IPS DF 19.7 (cell line): Measurements from ENCODE around the gene RAD54L.
"Not testable (repeated sequence)": the region's sequence is repeated elsewhere in the genome, so short reads cannot be mapped to it uniquely, and the experiment has no call there.

Source experiments
- DNase-seq: peaks from one replicate; pipeline ENCODE4 v3.0.0-alpha.2; 2013; ENCODE audit warnings: low read depth, low spot score

Gene RAD54L

DNA sequence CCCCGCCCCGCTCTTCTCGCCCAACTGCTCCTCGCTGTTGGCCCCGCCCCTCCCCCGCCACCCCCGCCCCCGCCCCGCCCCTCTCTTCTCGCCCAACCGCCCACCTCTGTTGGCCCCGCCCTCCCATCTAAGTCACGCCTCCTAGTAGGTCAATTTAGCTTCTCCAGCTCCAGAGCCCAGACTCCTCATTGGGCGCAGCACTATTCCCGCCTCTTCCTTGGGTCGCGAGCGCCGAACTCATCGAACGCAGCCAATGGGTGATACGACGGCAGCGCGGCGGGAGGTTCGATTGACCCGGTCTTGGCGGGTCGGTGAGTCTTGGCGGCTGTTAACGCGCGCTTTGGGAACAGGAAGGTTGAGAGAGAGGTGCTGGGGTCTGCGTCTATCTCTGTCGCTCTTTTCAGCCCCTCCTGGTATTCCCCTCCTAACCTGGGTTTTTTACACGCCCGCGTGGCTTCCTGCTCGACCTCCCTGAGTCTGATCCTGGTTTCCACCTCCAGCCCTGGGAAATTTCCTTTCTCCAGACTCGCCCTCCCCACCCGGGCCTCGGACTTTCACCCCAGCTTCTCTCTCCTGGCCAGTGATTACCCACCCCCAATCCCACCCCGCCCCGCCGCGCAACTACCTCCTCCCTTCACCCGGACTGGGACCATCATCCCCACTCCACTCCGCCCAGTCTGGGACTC lies at the start of gene RAD54L:
Gene RAD54L, plus strand, starts transcription at position 328 of the 686 bp plus-strand sequence. CDS start 643 bp downstream, outside the sequence.
- peak; percentile 96 for DNase-seq

DNA sequence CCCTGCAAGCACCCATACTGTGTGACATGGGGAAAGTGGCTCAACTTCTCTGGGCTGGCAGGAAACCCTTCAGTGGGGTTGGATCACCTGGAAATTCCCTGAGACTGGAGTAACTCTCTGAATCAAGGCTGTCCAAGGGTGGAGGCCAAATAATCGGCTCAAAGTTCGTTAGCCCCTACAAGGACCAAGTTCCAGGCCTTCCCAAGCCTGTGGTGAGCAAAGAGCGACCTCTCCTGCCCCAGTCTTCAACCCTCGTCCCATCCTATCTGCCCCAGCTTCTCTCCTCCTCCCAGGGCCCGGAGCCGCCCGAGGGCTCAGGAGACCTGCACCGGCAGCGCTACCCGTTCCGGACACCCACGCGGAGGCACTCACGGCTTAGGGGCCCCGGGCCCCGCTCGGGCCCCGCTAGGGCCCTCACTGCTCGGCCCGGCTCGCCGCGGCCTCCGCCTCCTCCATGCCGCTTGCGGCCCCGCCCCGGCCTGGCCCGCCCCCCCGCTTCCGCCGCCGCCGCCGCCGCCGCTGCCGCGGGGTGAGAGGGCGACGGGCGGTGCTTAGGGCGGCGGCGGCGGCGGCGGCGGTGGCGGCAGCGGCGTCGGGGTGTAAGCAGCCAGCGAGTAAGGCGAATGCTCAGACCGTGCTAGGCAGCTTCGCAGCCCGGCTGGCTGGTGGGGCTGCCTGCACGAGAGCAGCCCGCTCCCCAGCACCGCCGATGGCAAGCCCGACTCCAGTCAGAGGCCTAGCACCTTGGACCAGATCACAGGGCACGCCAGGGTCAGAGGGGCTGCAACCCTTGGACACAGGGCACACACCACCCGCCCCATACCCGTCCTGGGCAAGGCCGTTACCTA lies 49.4 kb upstream of the RAD54L start, which contains the start of gene POMGNT1:
Gene POMGNT1, minus strand, starts transcription at position 471 of the 848 bp plus-strand sequence. CDS start 613 bp downstream, outside the sequence.
- DNase-seq, result no peak

DNA sequence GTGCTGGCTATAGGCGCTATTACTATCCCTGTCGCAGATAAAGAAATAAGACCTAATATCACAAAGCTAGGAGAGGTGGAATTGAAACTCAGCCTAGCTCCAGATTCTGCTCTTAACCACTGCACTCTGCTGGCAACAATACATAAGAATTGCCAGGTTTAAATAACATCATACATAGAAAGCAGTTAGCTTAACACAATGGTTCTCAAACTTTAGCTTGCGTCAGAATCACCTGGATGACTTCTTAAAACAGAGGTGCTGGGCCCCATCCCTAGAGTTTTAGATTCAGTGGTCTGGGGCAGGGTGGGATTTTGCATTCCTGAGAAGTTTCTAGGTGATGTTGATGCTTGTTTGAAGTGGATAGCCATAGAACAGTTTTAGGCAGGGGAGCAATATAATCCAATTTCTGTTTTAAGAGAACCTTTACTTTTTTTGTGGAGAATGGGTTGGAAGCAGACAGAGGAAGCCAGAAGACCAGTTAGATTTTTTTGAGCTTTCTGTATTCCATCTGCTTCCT lies 48.3 kb upstream of the RAD54L start:
- no peak for DNase-seq

DNA sequence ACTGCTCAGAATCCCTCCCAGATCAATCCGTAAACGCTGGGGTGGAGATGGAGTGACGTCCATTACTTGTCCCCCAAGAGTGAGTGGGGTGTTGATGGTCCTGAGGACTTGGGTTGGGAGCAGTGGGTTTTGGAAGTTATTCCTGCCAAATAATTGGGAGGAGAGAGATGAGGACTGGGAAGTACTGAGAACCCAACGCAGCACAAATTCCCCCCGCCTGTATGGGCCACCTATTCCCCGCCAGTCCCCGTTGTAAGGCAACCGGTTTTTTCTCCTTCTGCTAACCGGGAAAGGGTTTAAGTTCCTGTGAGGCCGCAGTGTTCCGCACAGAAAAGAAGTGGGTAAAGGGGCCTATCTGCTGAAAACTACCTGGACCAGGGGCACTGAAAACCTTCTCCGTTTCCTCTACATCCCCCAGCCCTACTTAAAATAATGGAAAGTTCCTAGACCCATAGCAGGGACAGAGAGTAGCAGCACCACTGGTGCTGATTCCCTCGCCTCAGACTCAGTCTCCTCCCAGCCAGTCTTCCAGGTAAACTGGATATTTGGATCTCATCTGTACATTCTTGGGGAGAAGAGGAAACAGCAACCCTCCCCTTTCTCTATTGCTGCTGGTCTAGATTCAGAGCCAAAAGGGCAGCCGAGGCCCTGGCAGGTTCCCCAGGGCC lies 43.7 kb upstream of the RAD54L start:
- DNase-seq, result no peak

DNA sequence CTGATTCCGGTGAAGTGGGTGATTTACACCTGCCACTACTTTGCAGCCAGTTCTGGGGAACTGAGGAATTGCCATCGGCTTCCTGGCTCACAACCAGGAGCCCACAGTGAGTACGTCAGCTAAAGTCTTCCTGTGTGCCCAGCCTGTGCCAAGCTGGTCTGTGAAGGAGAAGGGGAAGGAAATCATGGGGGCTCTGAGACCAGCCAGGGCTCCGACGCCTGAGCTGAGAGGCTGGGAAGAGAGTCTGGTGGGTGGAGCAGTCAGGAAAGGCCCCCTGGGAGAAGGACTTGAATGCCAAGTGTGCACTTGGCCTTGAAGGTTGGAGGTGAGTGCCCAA lies 43.2 kb upstream of the RAD54L start:
- DNase-seq, result no peak

DNA sequence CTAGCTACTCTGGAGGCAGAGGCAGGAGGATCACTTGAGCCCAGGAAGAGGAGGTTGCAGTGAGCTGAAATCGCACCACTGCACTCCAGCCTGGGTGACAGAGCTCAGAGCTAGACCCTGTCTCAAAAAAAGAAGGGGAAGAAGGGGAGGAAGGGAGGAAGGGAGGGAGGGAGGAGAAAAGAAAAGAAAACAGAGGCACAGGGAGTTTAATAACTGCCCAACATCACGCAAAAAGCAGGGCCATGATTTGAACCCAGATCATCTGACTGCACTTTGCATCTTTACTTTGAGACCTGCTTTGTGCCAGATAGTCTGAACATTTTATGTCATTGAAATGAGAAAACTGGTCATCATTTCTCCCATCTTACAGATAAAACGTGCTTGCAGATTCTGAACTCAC lies 42.4 kb upstream of the RAD54L start:
- no peak for DNase-seq

DNA sequence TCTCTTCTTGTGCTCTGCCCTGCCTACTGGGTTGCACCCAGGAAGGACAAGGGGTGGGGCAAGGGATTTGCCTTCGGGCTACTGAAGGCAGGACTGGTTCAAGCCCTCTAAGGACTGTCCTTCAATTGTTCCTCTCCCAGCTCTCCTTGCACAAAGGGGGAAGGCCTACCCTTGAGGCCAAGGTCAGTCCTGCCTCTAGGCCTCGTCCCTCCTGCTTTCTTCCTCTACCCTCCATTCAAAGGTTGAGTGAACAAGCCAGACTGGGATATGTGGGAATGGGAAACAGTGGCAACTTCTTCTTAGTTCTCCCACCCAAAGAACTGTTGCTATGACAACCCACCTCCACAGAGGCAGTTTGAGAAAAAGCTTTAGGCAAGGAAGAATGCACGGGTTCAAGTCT lies 41.8 kb upstream of the RAD54L start:
- DNase-seq, result no peak

DNA sequence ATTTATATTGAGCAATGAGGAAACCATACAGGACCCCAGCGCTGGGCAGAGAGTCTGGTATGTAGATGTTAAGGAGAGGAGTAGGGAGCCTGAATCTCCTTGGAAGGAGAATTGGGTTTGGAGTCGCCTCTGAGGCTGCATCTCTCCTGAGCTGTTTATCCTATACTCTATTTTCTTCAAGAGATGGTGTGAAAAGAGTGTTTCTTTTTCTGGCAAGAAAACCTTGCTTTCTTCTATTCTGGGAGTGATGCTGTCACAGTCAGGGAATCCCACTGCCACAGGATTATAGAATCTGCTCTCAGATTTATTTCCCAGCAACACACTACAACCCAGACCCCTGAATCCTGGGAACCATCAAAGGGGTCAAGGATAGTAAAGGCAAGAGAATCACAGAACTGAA lies 41.2 kb upstream of the RAD54L start:
- DNase-seq, result no peak

DNA sequence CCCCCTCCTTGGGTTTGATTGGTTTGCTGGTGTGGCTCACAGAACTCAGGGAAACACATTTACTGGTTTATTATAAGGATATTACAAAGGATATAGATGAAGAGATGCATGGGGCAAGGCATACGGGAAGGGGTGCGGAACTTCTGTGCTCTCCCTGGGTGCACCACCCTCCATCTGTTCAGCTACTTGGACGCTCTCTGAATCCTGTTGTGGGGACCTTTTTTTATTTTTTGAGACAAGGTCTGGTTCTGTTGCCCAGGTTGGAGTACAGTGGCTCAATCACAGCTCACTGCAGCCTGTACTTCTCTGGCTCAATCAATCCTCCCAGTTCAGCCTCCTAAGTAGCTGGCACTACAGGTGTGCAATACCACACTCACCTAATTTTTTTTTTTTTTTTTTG lies 37.0 kb upstream of the RAD54L start:
- DNase-seq, result no peak

DNA sequence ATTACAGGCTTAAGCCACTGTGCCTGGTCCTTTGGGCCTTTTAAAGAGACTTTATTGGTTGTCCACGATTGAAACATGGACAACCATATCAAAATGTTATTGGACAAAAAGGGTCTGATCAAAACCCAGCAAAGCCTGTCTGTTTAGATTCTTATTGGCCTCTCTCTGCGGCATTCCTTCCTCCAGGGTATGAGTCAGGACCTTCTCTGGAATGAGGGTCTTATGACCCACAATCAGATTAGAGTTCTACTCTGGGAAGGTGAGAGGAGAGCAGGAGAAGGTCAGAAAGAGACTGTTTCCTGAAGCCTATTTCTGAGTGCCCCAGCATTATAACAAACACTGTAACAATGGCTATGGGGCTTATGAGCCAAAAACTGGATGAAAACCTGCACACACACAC lies 36.5 kb upstream of the RAD54L start:
- DNase-seq, result no peak

DNA sequence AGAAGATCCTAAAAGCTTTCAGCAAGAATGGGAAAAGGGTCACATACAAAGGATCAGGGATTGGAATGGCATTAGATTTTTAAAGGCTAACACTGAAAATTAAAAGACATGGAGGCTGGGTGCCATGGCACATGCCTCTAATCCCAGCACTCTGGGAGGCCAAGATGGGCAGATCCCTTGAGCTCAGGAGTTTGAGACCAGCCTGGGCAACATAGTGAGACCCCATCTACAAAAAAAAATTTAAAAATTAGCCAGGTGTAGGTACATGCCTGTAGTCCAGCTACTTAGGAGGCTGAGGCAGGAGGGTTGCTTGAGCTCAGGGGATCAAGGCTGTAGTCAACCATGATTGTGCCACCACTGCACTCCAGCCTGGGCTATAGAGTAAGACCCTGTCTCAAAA lies 32.1 kb upstream of the RAD54L start:
- DNase-seq, result no peak

DNA sequence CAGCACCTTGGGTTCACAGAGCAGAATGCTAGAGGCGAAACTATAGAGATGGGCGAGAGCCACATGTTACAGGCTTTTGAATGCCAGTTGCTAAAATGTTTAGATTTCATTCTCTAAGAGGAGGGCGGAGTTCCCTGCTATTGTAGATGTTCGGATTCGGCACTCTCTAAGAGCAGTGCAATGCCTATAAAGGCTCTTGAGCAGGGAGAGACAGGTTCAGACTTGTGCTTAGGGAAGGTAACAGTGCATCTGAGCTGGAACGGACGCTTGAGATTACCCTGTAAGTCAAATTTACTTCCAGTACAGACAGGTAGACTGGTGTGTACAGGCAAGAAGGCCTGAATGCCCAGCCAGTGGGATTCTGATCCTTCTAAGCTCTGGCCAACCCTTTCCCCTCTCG lies 29.1 kb upstream of the RAD54L start:
- no peak for DNase-seq

DNA sequence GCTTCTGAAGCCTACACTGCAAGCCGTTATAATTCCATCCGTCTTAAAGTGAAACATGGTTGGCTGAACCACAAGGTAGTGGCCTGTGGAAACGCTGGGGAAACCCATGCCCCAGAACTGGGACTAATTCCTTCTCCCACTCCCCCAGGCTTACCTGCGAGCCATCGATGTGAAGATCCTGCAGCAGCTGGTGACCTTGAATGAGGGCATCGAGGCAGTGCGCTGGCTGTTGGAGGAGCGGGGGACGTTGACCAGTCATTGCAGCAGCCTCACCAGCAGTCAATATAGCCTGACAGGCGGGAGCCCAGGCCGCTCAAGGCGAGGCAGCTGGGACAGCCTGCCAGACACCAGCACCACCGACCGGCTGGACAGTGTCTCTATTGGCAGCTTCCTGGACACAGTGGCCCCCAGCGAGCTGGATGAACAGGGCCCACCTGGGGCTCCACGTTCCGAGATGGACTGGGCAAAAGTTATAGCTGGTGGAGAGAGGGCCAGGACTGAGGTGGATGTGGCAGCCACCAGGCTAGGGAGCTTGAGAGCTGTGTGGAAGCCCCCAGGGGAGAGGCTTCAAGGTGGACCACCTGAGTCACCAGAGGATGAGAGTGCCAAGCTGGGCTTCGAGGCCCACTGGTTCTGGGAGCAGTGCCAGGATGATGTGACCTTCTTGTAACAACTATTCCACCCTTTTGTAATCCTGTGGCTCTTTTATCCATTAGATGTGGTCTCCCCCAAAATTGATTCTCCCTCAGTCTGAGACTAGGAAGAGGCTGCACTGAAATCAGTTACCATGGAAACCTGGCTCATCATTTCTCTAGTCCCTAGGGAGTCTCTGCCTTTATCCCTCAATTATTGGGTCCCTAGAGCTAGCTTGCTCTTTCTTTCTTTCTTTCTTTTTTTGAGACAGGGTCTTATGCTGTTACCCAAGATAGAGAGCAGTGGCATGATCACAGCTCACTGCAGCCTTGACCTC lies 27.7 kb upstream of the RAD54L start:
- DNase-seq, result no peak

DNA sequence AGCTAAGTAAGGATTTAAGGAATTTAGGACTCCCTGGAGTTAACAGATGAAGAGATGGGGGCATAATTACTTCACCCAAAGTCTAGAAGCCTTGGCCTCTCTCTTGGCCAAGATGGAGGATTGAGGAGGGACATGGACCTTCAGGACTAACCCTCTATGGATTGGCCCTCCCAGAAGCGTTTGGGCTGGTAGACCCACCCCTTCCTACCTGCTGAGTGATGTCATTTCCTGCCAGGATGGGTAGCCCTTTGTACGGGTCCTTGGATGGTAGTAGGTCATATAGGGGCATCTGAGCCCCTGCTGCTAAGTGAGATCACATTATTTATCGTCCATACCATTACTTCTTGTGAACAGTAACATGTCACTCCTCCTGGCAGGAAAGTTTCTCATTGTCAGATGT lies 26.8 kb upstream of the RAD54L start:
- no peak for DNase-seq

DNA sequence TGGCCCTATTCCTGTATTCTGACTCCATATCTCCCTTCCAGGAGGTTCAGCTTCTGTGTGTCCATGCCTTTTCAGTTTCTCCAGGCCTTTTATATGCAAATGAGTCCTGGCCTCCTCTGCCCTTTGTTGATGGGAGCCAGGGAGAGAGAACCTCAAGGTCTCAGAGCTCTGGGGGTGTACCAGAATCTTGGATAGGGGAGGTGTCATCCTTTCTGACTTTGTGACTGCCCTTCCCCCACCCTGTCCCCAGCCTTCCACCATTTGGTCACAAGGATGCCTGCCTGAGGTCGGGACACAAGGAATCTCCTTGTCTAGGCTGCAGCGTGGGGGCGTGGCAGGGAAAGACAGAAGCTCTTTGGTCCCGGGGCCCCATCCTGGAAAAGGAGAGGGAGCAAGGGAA lies 25.8 kb upstream of the RAD54L start:
- DNase-seq, result no peak

DNA sequence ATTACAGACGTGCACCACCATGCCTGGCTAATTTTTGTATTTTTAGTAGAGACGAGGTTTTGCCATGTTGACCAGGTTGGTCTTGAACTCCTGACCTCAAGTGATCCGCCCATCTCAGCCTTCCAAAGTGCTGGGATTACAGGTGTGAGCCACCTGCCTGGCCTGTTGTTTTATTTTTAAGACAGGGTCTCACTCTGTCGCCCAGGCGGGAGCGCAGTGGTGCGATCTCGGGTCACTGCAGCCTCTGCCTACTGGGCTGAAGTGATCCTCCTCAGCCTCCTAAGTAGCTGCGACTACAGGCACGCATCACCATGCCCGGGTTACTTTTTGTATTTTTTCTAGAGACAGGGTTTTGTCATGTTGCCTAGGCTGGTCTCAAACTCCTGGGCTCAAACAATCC lies 24.5 kb upstream of the RAD54L start:
- DNase-seq, result not testable (repeated sequence)

DNA sequence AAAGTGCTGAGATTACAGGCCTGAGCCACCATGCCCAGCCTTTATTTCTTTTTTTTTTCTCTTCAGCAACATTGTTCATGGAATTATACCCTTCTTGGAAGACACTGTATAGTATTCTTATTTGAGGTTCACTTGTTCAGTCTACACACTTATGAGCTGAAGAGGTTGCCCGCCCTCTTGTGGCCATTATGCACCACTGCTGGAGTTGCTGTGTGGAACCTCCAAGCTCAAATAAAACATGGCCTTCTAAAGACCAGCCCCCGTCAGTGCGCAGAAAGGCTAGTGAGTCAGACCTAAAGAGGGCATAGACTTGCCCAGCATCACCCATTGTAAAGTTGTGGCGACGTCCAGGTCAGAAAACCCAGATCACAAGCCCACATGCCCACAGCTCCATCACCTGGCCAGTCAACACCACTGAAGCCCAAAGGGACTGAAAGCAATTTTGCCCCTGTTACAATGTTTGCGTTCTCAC lies 24.1 kb upstream of the RAD54L start:
- DNase-seq, result no peak

DNA sequence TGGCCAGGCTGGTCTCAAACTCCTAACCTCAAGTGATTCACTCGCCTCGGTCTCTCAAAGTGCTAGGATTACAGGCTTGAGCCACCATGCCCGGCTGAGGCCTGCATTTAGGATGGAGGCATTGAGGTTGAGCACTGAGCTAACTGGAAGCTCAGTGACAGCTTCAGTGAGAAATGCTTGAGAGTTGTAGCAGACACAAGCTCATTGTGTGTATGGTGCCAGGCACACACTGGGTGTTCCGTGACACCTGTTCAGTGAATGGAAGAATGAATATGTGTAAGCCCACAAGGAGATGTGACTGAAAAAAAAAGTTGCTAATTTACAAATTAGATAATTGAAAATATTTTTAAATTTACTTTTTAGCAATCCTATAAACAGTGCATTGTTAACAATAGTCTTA lies 22.6 kb upstream of the RAD54L start:
- no peak for DNase-seq

DNA sequence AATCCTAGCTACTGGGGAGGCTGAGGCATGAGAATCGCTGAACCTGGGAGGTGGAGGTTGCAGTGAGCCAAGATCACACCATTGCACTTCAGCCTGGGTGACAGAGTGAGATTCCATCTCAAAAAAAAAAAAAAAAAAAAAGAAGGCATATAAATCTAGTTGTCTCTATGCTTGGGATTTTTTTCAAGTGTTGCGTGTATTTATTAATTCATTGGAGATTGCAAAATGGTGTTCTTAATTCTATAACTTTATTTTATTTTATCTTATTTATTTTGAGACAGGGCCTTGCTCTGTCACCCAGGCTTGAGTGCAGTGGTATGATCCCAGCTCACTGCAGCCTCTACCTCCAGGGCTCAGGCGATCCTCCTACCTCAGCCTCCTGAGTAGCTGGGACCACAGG lies 16.3 kb upstream of the RAD54L start:
- DNase-seq, result not testable (repeated sequence)

DNA sequence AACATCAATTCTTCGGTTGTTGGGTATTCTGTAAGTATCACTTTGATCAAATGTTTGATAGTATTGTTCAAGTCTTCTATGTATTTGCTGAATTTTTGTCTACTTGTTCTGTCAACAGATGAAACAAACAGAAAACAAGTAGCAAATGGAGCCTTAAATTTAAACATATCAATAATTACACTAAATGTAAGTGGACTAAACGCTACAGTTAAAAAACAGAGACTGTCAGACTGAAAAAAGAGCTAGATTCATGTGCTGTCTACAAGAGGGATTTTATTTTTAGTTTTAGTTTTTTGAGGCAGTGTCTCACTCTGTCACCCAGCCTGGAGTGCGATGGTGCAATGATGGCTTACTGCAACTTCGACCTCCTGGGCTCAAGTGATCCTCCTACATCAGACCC lies 10.7 kb upstream of the RAD54L start:
- no peak for DNase-seq

DNA sequence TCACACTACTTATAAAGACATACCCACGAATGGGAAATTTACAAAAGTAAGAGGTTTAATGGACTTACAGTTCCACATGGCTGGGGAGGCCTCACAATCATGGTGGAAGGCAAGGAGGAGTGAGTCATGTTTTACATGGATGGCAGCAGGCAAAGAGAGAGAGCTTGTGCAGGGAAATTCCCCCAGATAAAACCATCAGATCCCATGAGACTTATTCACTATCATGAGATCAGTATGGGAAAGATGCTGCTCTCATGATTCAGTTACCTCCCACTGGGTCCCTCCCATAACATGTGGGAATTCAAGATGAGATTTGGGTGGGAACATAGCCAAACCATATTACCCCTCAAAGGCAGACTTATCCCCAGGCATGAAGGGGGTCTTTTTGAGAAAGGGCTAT lies 8.7 kb upstream of the RAD54L start:
- DNase-seq, result not testable (repeated sequence)
